ENCODE measurements around the gene LGR5.

DNA sequence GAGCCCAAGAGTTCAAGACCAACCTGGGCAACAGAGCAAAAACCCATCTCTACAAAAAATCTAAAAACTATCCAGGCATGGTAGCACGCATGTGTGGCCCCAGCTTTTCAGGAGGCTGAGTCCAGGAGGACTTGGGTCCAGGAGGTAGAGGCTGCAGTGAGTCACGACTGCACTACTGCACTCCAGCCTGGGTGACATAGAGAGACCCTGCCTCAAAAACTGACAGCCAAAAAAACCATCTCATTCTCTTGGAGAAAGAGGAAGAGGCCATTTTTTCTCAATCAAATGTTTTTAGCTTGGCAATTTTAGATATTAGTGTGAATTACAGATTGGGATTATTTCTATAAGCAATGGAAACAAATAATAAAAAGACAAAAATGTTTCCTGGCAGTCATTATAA is 185.9 kb downstream of the LGR5 start:
- TF ChIP-seq CTCF (IDR thresholded peaks at IDR 0.05; ENCODE audit: insufficient read depth, low read length) (no peak), POLR2AphosphoS5 (IDR thresholded peaks at IDR 0.05; ENCODE audit: low read depth) (no peak), GABPA (IDR thresholded peaks at IDR 0.05; ENCODE audit: low read depth) (no peak), REST (IDR thresholded peaks at IDR 0.05; ENCODE audit: insufficient replicate concordance, low read depth) (no peak), SPI1 (IDR thresholded peaks at IDR 0.05; ENCODE audit: borderline replicate concordance, low read depth) (peak; percentile 29; the same call in 1 of the 2 replicates)
